ENCODE data around the gene SLC25A42.
"Not testable (repeated sequence)": the region's sequence is repeated elsewhere in the genome, so short reads cannot be mapped to it uniquely, and the experiment has no call there.

The SLC25A42 gene

GRCh38 chr19:19139876-19140229 is 76.1 kb downstream of the SLC25A42 start:
- no peak for DNase-seq

- DNase-seq, result no peak
Measured at GRCh38 chr19:19140476-19140875, 76.7 kb downstream of the SLC25A42 start.

- no peak for DNase-seq
Measured at GRCh38 chr19:19142347-19142746, 78.6 kb downstream of the SLC25A42 start.

- DNase-seq, result no peak
Measured at GRCh38 chr19:19145281-19145680, 81.5 kb downstream of the SLC25A42 start.

- no peak for DNase-seq
Measured at GRCh38 chr19:19145684-19146608, 82.2 kb downstream of the SLC25A42 start.

- no peak for DNase-seq
Measured at GRCh38 chr19:19146865-19147264, 83.1 kb downstream of the SLC25A42 start.

GRCh38 chr19:19147344-19147743 is 83.5 kb downstream of the SLC25A42 start:
- no peak for DNase-seq

- DNase-seq, result not testable (repeated sequence)
Measured at GRCh38 chr19:19148504-19148903, 84.7 kb downstream of the SLC25A42 start.

- DNase-seq, result no peak
Measured at GRCh38 chr19:19149435-19149834, 85.6 kb downstream of the SLC25A42 start.

- DNase-seq, result no peak
Measured at GRCh38 chr19:19151418-19151817, 87.6 kb downstream of the SLC25A42 start.

- no peak for DNase-seq
Measured at GRCh38 chr19:19152668-19153384, 89.0 kb downstream of the SLC25A42 start.

GRCh38 chr19:19154768-19155494 is 91.1 kb downstream of the SLC25A42 start:
- DNase-seq, result no peak

GRCh38 chr19:19155495-19156219 is 91.9 kb downstream of the SLC25A42 start:
- DNase-seq, result no peak

- no peak for DNase-seq
Measured at GRCh38 chr19:19157808-19158207, 94.0 kb downstream of the SLC25A42 start.

- no peak for DNase-seq
Measured at GRCh38 chr19:19159534-19159933, 95.7 kb downstream of the SLC25A42 start.

- no peak for DNase-seq
Measured at GRCh38 chr19:19160461-19161035, 96.8 kb downstream of the SLC25A42 start.

- DNase-seq, result no peak
Measured at GRCh38 chr19:19162495-19162894, 98.7 kb downstream of the SLC25A42 start.
